ENCODE results near the gene NKAIN2.

The NKAIN2 gene

DNA sequence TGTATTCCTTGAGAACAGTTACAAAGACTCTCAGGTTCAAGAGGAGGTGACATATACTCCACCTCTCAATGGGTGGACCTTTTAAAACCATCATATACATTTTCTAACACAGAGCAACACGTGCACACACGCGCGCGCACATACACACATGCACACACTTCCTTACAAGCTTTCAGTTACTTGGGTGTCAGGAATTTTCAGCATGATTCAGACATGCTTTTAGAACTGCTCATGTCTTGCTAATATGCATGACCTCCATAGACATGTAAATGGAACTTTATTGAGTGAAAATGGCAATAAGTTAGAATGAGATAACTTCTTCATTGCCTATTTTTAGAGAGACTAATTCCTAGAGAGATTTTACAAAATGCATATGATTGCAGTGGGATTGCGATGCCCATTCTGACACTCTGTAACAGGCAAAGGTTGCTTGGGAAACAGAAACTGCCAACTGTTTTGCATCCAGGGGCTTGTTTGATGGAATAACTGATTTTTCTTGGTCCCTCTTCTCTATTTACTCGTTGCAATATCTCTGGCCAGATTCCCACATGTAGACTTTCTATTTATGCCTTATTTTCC is 627.2 kb downstream of the NKAIN2 start:
- TF ChIP-seq BACH2 (CRISPR knock-in tag; IDR thresholded peaks at IDR 0.05; ENCODE audit: borderline replicate concordance) (no peak), POU6F1 (CRISPR knock-in tag; IDR thresholded peaks at IDR 0.05; ENCODE audit: borderline replicate concordance, low read depth) (no peak), OSR1 (CRISPR knock-in tag; IDR thresholded peaks at IDR 0.05) (no peak), RARB (CRISPR knock-in tag; IDR thresholded peaks at IDR 0.05) (no peak), SNAI2 (CRISPR knock-in tag; IDR thresholded peaks at IDR 0.05) (no peak), GLIS3 (CRISPR knock-in tag; IDR thresholded peaks at IDR 0.05) (no peak), ZNF8 (CRISPR knock-in tag; IDR thresholded peaks at IDR 0.05) (no peak), PPARA (CRISPR knock-in tag; IDR thresholded peaks at IDR 0.05; ENCODE audit: borderline replicate concordance) (no peak), ZFP3 (CRISPR knock-in tag; IDR thresholded peaks at IDR 0.05) (no peak), ZNF70 (CRISPR knock-in tag; IDR thresholded peaks at IDR 0.05) (no peak), ARNTL (CRISPR knock-in tag; IDR thresholded peaks at IDR 0.05; ENCODE audit: borderline replicate concordance, low read depth) (no peak), TOX (CRISPR knock-in tag; IDR thresholded peaks at IDR 0.05; ENCODE audit: borderline replicate concordance) (no peak)
- TF ChIP-seq, protein P1, sequence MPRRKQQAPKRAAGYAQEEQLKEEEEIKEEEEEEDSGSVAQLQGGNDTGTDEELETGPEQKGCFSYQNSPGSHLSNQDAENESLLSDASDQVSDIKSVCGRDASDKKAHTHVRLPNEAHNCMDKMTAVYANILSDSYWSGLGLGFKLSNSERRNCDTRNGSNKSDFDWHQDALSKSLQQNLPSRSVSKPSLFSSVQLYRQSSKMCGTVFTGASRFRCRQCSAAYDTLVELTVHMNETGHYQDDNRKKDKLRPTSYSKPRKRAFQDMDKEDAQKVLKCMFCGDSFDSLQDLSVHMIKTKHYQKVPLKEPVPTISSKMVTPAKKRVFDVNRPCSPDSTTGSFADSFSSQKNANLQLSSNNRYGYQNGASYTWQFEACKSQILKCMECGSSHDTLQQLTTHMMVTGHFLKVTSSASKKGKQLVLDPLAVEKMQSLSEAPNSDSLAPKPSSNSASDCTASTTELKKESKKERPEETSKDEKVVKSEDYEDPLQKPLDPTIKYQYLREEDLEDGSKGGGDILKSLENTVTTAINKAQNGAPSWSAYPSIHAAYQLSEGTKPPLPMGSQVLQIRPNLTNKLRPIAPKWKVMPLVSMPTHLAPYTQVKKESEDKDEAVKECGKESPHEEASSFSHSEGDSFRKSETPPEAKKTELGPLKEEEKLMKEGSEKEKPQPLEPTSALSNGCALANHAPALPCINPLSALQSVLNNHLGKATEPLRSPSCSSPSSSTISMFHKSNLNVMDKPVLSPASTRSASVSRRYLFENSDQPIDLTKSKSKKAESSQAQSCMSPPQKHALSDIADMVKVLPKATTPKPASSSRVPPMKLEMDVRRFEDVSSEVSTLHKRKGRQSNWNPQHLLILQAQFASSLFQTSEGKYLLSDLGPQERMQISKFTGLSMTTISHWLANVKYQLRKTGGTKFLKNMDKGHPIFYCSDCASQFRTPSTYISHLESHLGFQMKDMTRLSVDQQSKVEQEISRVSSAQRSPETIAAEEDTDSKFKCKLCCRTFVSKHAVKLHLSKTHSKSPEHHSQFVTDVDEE (CRISPR knock-in tag; IDR thresholded peaks at IDR 0.05) = no peak
- TF ChIP-seq, protein P2, sequence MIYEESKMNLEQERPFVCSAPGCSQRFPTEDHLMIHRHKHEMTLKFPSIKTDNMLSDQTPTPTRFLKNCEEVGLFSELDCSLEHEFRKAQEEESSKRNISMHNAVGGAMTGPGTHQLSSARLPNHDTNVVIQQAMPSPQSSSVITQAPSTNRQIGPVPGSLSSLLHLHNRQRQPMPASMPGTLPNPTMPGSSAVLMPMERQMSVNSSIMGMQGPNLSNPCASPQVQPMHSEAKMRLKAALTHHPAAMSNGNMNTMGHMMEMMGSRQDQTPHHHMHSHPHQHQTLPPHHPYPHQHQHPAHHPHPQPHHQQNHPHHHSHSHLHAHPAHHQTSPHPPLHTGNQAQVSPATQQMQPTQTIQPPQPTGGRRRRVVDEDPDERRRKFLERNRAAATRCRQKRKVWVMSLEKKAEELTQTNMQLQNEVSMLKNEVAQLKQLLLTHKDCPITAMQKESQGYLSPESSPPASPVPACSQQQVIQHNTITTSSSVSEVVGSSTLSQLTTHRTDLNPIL (CRISPR knock-in tag; IDR thresholded peaks at IDR 0.05; ENCODE audit: low read depth) = no peak
- ATAC-seq = no peak

DNA sequence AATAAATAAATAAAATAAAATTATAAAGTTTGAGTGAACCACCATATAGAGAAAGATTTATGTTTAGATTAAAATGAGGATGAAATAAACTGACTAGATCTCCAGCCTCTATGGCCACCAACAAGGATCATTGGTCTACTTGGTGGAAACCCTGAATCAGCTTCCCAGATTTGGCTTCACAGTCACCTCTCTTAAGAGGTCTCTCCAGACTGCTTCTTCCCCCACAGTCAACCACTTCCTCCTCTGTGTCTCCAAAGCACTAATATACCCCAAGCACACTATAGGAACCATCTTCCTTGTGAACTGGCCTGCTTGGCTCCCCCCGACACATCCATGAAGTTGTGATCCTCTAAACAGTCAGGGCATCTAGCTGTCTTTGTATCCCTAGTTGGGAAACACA is 629.0 kb downstream of the NKAIN2 start:
- TF ChIP-seq ZC3H10 (CRISPR knock-in tag; IDR thresholded peaks at IDR 0.05) (no peak), SNAI2 (CRISPR knock-in tag; IDR thresholded peaks at IDR 0.05) (no peak), CSDC2 (CRISPR knock-in tag; IDR thresholded peaks at IDR 0.05) (no peak), RARB (CRISPR knock-in tag; IDR thresholded peaks at IDR 0.05) (no peak), PPARA (CRISPR knock-in tag; IDR thresholded peaks at IDR 0.05; ENCODE audit: borderline replicate concordance) (no peak), TCF4 (CRISPR knock-in tag; IDR thresholded peaks at IDR 0.05; ENCODE audit: borderline replicate concordance) (no peak), POU6F1 (CRISPR knock-in tag; IDR thresholded peaks at IDR 0.05; ENCODE audit: borderline replicate concordance, low read depth) (no peak), ARNTL (CRISPR knock-in tag; IDR thresholded peaks at IDR 0.05; ENCODE audit: borderline replicate concordance, low read depth) (no peak), TOX (CRISPR knock-in tag; IDR thresholded peaks at IDR 0.05; ENCODE audit: borderline replicate concordance) (no peak)
- TF ChIP-seq, protein P2 (CRISPR knock-in tag; IDR thresholded peaks at IDR 0.05; ENCODE audit: low read depth) = no peak
- TF ChIP-seq, protein P3, sequence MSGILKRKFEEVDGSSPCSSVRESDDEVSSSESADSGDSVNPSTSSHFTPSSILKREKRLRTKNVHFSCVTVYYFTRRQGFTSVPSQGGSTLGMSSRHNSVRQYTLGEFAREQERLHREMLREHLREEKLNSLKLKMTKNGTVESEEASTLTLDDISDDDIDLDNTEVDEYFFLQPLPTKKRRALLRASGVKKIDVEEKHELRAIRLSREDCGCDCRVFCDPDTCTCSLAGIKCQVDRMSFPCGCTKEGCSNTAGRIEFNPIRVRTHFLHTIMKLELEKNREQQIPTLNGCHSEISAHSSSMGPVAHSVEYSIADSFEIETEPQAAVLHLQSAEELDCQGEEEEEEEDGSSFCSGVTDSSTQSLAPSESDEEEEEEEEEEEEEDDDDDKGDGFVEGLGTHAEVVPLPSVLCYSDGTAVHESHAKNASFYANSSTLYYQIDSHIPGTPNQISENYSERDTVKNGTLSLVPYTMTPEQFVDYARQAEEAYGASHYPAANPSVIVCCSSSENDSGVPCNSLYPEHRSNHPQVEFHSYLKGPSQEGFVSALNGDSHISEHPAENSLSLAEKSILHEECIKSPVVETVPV (CRISPR knock-in tag; IDR thresholded peaks at IDR 0.05) = no peak
- TF ChIP-seq, protein P1 (CRISPR knock-in tag; IDR thresholded peaks at IDR 0.05) = no peak
- no peak for ATAC-seq
